OCI-LY3 (cell line): ENCODE results near the gene BZW1.

Experiments used
- H2AFZ ChIP-seq: fragments of 200-600, 300-600 bp; shearing (Covaris generic); 2 replicates; pipeline ENCODE4 v1.6.0; 2014; ENCODE audit warnings: antibody characterized with exemption, low read depth, low read length
- H3K27ac ChIP-seq: fragments of 200-600, 300-600 bp; sonication (generic); 2 replicates; pipeline ENCODE4 v1.5.1; 2014; ENCODE audit warnings: mild to moderate bottlenecking, low read length, moderate library complexity, mixed read lengths
- H3K27me3 ChIP-seq: fragments of 200-600, 300-600 bp; sonication (generic); 2 replicates; pipeline ENCODE4 v1.6.1; 2014; ENCODE audit warnings: low read depth, low read length, mixed read lengths
- H3K36me3 ChIP-seq: fragments of 200-600, 300-600 bp; sonication (generic); replicated peaks from 2 replicates; pipeline ENCODE3; 2014; ENCODE audit warnings: low read depth, low read length, mixed read lengths
- H3K4me1 ChIP-seq: fragments of 300-600, 200-600 bp; sonication (generic); 2 replicates; pipeline ENCODE4 v1.6.1; 2014; ENCODE audit warnings: low read length, mixed read lengths
- H3K4me2 ChIP-seq: fragments of 200-600, 300-600 bp; sonication (generic); 2 replicates; pipeline ENCODE4 v1.6.1; 2014; ENCODE audit warnings: low read length, mixed read lengths
- H3K4me3 ChIP-seq: fragments of 300-600, 200-600 bp; sonication (generic); 2 replicates; pipeline ENCODE4 v1.5.1; 2014; ENCODE audit warnings: antibody characterized with exemption, mild to moderate bottlenecking, low read length, moderate library complexity
- H3K79me2 ChIP-seq: fragments of 300-600, 200-600 bp; shearing (Covaris generic); 2 replicates; pipeline ENCODE4 v1.6.1; 2014; ENCODE audit warnings: mild to moderate bottlenecking, low read length, mixed read lengths
- H3K9ac ChIP-seq: fragments of 300-600, 200-600 bp; shearing (Covaris generic); 2 replicates; pipeline ENCODE4 v1.6.0; 2014; ENCODE audit warnings: mild to moderate bottlenecking, low read length, moderate library complexity
- H3K9me3 ChIP-seq: fragments of 200-600, 300-600 bp; shearing (Covaris generic); 2 replicates; pipeline ENCODE4 v1.6.1; 2014; ENCODE audit warnings: low read length, mixed read lengths; ENCODE audit not compliant: insufficient read depth
- H4K20me1 ChIP-seq: fragments of 200-600, 300-600 bp; sonication (generic); 2 replicates; pipeline ENCODE4 v1.6.1; 2016; ENCODE audit warnings: low read length, mixed read lengths; ENCODE audit not compliant: insufficient read depth
- CTCF ChIP-seq: fragments of 200-600, 300-600 bp; sonication (generic); IDR thresholded peaks from 2 replicates; pipeline ENCODE4 v1.5.1; 2014; ENCODE audit warnings: antibody characterized with exemption, low read length, low read depth
- EZH2phosphoT487 ChIP-seq: fragments of 200-600 bp; shearing (Covaris generic); IDR thresholded peaks from 2 replicates; pipeline ENCODE4 v1.6.1; 2018; ENCODE audit warnings: antibody characterized with exemption, mixed run types, low read depth

The BZW1 gene

GRCh38 chr2:200820573-200821234 lies 9.0 kb downstream of the BZW1 start:
- Histone ChIP-seq H3K36me3 (peaks cover 59% of the 10 kb centered on the region), H4K20me1 (no peaks in the 10 kb centered on the region), H3K27me3 (no peaks in the 10 kb centered on the region), H2AFZ (no peak overlapping the region), H3K9me3 (no peaks in the 10 kb centered on the region), H3K27ac (no peak overlapping the region), H3K9ac (no peak overlapping the region), H3K79me2 (0 out of 2 replicates have a peak, but pooled peaks cover 3% of the 10 kb centered on the region), H3K4me2 (no peak overlapping the region), H3K4me1 (no peaks in the 10 kb centered on the region), H3K4me3 (no peak overlapping the region)
- TF ChIP-seq CTCF (no peak), EZH2phosphoT487 (no peak)

GRCh38 chr2:200821686-200822245 lies 10.1 kb downstream of the BZW1 start:
- Histone ChIP-seq H3K9me3 (no peaks in the 10 kb centered on the region), H3K79me2 (no peaks in the 10 kb centered on the region), H4K20me1 (no peaks in the 10 kb centered on the region), H3K4me1 (no peaks in the 10 kb centered on the region), H3K4me3 (no peak overlapping the region), H3K4me2 (no peak overlapping the region), H3K9ac (no peak overlapping the region), H3K27ac (no peak overlapping the region), H3K36me3 (peaks cover 52% of the 10 kb centered on the region), H3K27me3 (no peaks in the 10 kb centered on the region), H2AFZ (no peak overlapping the region)
- TF ChIP-seq EZH2phosphoT487: no peak
- no peak for TF ChIP-seq CTCF

GRCh38 chr2:200828104-200828503 lies 16.4 kb downstream of the BZW1 start:
- H3K4me3 ChIP-seq: no peak overlapping the region
- peaks cover 7% of the 10 kb centered on the region for H3K36me3 ChIP-seq
- no peak overlapping the region for H3K4me2 ChIP-seq
- no peaks in the 10 kb centered on the region for H3K79me2 ChIP-seq
- no peaks in the 10 kb centered on the region for H4K20me1 ChIP-seq
- H3K27ac ChIP-seq: no peak overlapping the region
- no peak overlapping the region for H3K9ac ChIP-seq
- H2AFZ ChIP-seq: no peak overlapping the region
- TF ChIP-seq EZH2phosphoT487: no peak
- TF ChIP-seq CTCF: no peak
- H3K27me3 ChIP-seq: no peaks in the 10 kb centered on the region
- no peaks in the 10 kb centered on the region for H3K9me3 ChIP-seq
- H3K4me1 ChIP-seq: no peaks in the 10 kb centered on the region

GRCh38 chr2:200828572-200829257 lies 17.0 kb downstream of the BZW1 start:
- Histone ChIP-seq H4K20me1 (no peaks in the 10 kb centered on the region), H3K27me3 (no peaks in the 10 kb centered on the region), H2AFZ (no peak overlapping the region), H3K4me2 (no peak overlapping the region), H3K9ac (no peak overlapping the region), H3K4me1 (no peaks in the 10 kb centered on the region), H3K4me3 (no peak overlapping the region), H3K27ac (no peak overlapping the region), H3K79me2 (no peaks in the 10 kb centered on the region), H3K36me3 (peaks cover 7% of the 10 kb centered on the region), H3K9me3 (no peaks in the 10 kb centered on the region)
- no peak for TF ChIP-seq EZH2phosphoT487
- TF ChIP-seq CTCF: no peak
